ENCODE measurements around the gene NEDD8.

The NEDD8 gene

DNA sequence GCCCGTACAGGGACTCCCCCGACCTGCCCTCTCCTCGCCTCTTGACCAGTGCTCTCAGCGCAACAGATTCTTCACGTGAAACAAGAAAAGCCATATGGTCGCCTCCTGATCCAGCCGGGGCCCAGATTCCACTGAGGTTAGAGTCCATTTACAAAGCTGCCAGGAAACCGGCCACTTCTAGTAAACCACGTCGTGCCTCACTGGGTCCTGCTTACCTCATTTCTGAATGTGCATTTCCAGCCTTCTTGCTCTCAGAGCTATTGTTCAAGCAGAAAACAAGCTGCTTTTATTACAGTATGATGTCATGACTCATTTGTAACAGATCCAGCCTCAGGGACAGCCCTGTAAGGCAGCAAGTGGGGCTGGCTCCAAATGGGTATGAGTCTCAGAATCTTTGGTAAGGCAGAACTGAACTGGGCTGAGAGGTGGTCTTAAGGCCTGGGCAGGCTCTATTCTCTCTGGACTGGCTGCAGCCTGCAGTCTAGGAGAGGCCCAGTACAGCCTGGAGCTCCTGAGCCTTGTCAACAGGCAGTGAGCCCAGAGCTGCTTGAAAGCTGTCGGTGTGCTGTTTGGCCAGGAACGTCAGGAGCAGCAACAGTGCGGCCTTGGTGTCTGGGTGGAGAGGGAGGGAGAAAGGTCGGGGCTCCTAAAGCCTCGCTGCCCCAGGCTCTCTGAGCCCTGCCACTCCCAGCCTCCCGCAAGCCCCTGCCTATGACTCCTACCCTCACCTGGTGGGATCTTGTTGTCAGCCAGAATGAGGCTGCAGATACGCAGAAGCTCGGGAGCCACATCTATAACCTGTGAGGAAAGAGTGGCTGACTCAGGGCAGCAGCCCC is 52.0 kb downstream of the NEDD8 start:
- TF ChIP-seq ZFX (IDR thresholded peaks at IDR 0.05; ENCODE audit: borderline replicate concordance) (no peak), CTCF (IDR thresholded peaks at IDR 0.05) (no peak)
- H3K27ac ChIP-seq = no peak overlapping the region

GRCh38 chr14:24179294-24179960 is 52.7 kb downstream of the NEDD8 start:
- H3K27ac ChIP-seq = no peak overlapping the region
- TF ChIP-seq ZFX (IDR thresholded peaks at IDR 0.05; ENCODE audit: borderline replicate concordance) (no peak), CTCF (IDR thresholded peaks at IDR 0.05) (no peak)

GRCh38 chr14:24178399-24179178 is 53.6 kb downstream of the NEDD8 start:
- H3K27ac ChIP-seq = no peak overlapping the region
- no peak for TF ChIP-seq ZFX (IDR thresholded peaks at IDR 0.05; ENCODE audit: borderline replicate concordance)
- no peak for TF ChIP-seq CTCF (IDR thresholded peaks at IDR 0.05)

DNA sequence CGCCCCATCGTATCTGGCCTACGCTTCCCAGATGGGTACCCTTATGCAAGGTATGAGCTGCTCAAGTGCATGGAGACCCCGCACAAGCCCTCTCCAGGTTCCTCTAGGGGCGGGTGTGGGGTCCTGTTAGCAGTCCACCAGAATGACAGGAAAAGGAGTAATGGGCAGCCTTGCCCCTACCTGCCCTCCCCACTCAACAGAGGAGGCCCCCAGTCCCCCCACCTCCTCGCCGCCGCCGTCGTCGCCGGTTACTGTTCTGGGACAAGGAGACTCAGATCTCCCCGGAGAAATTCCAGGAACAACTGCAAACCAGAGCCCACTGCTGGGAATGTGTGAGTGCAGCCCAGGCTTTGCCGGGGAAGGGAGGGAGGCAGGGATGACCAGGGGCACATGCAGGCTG is 54.3 kb downstream of the NEDD8 start:
- TF ChIP-seq CTCF (IDR thresholded peaks at IDR 0.05) (no peak), ZFX (IDR thresholded peaks at IDR 0.05; ENCODE audit: borderline replicate concordance) (no peak)
- H3K27ac ChIP-seq = no peak overlapping the region

GRCh38 chr14:24177041-24177825 is 54.9 kb downstream of the NEDD8 start:
- H3K27ac ChIP-seq = no peak overlapping the region
- TF ChIP-seq CTCF (IDR thresholded peaks at IDR 0.05) = no peak
- TF ChIP-seq ZFX (IDR thresholded peaks at IDR 0.05; ENCODE audit: borderline replicate concordance) = no peak

DNA sequence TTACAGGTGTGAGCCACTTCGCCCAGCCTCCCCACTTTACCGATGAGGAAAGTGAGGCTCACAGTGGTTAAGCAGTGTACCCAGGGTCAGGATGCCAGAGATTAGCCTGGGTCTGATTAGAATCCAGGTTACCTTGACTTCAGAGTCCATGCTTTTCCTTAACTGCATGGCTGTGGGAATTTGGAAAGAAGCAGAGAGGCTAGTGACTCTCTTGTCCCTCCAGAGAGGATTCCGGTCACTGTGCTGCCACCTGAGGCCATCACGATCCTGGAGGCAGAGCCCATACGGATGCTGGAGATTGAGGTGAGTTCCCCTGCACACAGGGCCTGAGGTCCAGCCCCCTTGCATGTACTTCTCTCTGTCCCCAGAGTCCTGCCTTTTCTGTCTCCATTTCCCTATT is 55.6 kb downstream of the NEDD8 start:
- H3K27ac ChIP-seq = no peak overlapping the region
- TF ChIP-seq CTCF (IDR thresholded peaks at IDR 0.05) (no peak), ZFX (IDR thresholded peaks at IDR 0.05; ENCODE audit: borderline replicate concordance) (no peak)
